Measurements from ENCODE around the gene XRCC4. TPM values are rescaled to one million over a fixed set of nuclear protein-coding genes. Genes with fewer than 3 reads are reported as not detected.

Gene XRCC4
- total and polyA plus RNA-seq, 9 of the 15 experiments (the other 6 are each of a cell fraction or from before 2014, with no cell fraction given) = 13.6 to 61.6 (median 22.4) TPM

DNA sequence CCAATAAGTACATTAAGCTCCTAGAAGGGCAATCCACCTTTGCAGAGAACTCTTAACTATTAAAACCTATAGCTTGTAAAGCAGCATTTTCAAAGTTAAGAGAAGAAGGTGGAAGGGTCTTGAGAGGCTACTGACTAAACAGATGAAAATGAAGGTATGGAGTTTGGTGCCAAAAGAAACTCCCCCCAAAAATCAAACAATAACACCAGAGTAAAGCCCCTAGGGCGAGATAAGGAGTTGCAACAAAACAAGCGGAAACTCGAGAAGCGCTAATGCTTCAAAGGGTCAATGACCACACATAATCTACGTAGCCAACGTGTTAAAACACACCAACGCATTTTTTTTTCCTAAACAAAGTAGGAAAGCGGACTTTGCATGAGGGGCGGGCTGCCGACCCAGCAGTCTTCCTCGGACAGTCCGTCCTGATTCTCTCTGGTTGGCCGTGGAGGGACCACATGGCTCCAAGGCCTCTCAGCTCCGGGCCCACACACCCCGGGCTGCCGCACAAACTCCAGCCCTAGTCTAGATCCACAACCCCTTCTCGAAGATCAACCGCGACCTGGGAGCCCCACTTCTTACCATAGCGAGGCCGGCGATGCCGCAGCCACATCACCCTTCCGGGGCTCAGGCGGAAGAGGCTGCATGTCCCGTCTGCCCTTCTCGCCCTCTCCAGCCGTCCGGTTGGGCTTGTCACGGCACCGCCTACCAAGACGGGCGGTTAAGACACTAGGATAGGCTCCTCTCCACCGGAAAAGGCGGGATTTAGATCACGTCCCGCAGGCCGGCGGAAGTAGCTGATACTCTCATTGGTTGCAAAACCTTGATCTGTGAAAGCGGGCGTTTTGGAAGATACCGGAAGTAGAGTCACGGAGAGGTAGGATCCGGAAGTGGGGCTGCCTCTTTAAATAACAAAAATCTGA is at the start of gene XRCC4, which contains the start of gene TMEM167A (continued):
- TF ChIP-seq ZBTB40 (IDR thresholded peaks at IDR 0.05) (peak; percentile 96), ZBTB40 (CRISPR knock-in tag; IDR thresholded peaks at IDR 0.05) (no peak), ZNF133 (CRISPR knock-in tag; IDR thresholded peaks at IDR 0.05) (no peak), MYC (IDR thresholded peaks at IDR 0.05; ENCODE audit: low read depth, low read length) (peak; percentile 85), MYC (CRISPR knock-in tag; IDR thresholded peaks at IDR 0.05; ENCODE audit: borderline replicate concordance, low read depth) (peak; percentile 54; the same call in 1 of the 2 replicates), CREB1 (IDR thresholded peaks at IDR 0.05) (peak; percentile 50; the same call in 1 of the 2 replicates), CREB1 (CRISPR knock-in tag; IDR thresholded peaks at IDR 0.05) (peak; percentile 71; the same call in 1 of the 2 replicates), NRF1 (conservative IDR thresholded peaks at IDR 0.05 in 1 of 2, IDR thresholded peaks at IDR 0.05 in 1 of 2) (0 out of 4 replicates have a peak, but pooled peaks have one; percentile 18 to 22), NR1H2 (CRISPR knock-in tag; IDR thresholded peaks at IDR 0.05) (no peak), TRIM25 (IDR thresholded peaks at IDR 0.05; ENCODE audit: borderline replicate concordance) (no peak; the same call in 1 of the 2 replicates), ZSCAN29 (IDR thresholded peaks at IDR 0.05) (no peak), ZNF24 (IDR thresholded peaks at IDR 0.05) (no peak), MTF1 (CRISPR knock-in tag; IDR thresholded peaks at IDR 0.05; ENCODE audit: borderline replicate concordance) (no peak), ZNF253 (CRISPR knock-in tag; conservative IDR thresholded peaks at IDR 0.05) (no peak), NFXL1 (CRISPR knock-in tag; IDR thresholded peaks at IDR 0.05) (peak; percentile 23; the same call in 1 of the 2 replicates), HDAC3 (IDR thresholded peaks at IDR 0.05; ENCODE audit: borderline replicate concordance, partially characterized antibody) (no peak), NR2C1 (IDR thresholded peaks at IDR 0.05) (0 out of 2 replicates have a peak, but pooled peaks have one; percentile 48), NR2C1 (tag; IDR thresholded peaks at IDR 0.05) (no peak)
